Mesendoderm (in vitro differentiated cells): ENCODE data around the gene UAP1L1.

Experiments
- DNase-seq: peaks from one replicate; pipeline ENCODE4 v3.0.0; 2013
- H2AK5ac ChIP-seq: 2 replicates; pipeline ENCODE4 v1.6.1; 2013; ENCODE audit warnings: low read length, inconsistent platforms
- H2BK120ac ChIP-seq: 2 replicates; pipeline ENCODE4 v1.6.1; 2013; ENCODE audit warnings: low read depth, mild to moderate bottlenecking, low read length, moderate library complexity, mixed read lengths
- H2BK15ac ChIP-seq: replicated peaks from 2 replicates; pipeline ENCODE4 v1.6.1; 2013; ENCODE audit warnings: low read depth, mild to moderate bottlenecking, moderate library complexity
- H2BK5ac ChIP-seq: 2 replicates; pipeline ENCODE4 v1.6.1; 2013; ENCODE audit warnings: low read length, inconsistent platforms
- H3K18ac ChIP-seq: 2 replicates; pipeline ENCODE4 v1.6.1; 2013; ENCODE audit warnings: mild to moderate bottlenecking, low read length, mixed read lengths
- H3K23ac ChIP-seq: one replicate; pipeline ENCODE4 v1.6.1; 2013; ENCODE audit warnings: low read length
- H3K27ac ChIP-seq: 2 replicates; pipeline ENCODE4 v1.5.1; 2013; ENCODE audit warnings: low read depth, mild to moderate bottlenecking, inconsistent platforms, low read length, moderate library complexity
- H3K27me3 ChIP-seq: 2 replicates; pipeline ENCODE4 v1.6.1; 2013; ENCODE audit warnings: low read length, control low read depth, mild to moderate bottlenecking, inconsistent platforms; ENCODE audit not compliant: insufficient read depth, poor library complexity
- H3K36me3 ChIP-seq: 2 replicates; pipeline ENCODE4 v1.6.1; 2013; ENCODE audit warnings: low read length, inconsistent platforms; ENCODE audit not compliant: control insufficient read depth, insufficient read depth
- H3K4ac ChIP-seq: one replicate; pipeline ENCODE4 v1.6.1; 2013; ENCODE audit warnings: low read depth, mild to moderate bottlenecking, low read length, moderate library complexity
- H3K4me1 ChIP-seq: 2 replicates; pipeline ENCODE4 v1.6.1; 2013; ENCODE audit warnings: low read depth, low read length, inconsistent platforms; ENCODE audit not compliant: control insufficient read depth
- H3K4me2 ChIP-seq: 2 replicates; pipeline ENCODE4 v1.6.1; 2013; ENCODE audit warnings: low read length
- H3K4me3 ChIP-seq: 2 replicates; pipeline ENCODE4 v1.5.1; 2013; ENCODE audit warnings: mild to moderate bottlenecking, low read length
- H3K56ac ChIP-seq: one replicate; pipeline ENCODE4 v1.6.1; 2013; ENCODE audit warnings: low read length
- H3K79me1 ChIP-seq: 2 replicates; pipeline ENCODE4 v1.6.1; 2013; ENCODE audit warnings: low read length, inconsistent platforms
- H3K79me2 ChIP-seq: 2 replicates; pipeline ENCODE4 v1.6.1; 2013; ENCODE audit warnings: mild to moderate bottlenecking, low read length; ENCODE audit not compliant: control insufficient read depth, insufficient read depth
- H3K9ac ChIP-seq: 2 replicates; pipeline ENCODE4 v1.6.1; 2013; ENCODE audit warnings: low read length, inconsistent platforms
- H4K5ac ChIP-seq: one replicate; pipeline ENCODE4 v1.6.1; 2013; ENCODE audit warnings: low read length
- H4K8ac ChIP-seq: one replicate; pipeline ENCODE4 v1.6.1; 2013; ENCODE audit warnings: low read depth, mild to moderate bottlenecking, control low read depth, low read length, moderate library complexity
- WGBS: extraction: QIAGEN DNeasy Blood & Tissue Kit; methylation state at CpG from one replicate; pipeline ENCODE4 v1.1.7; 2013; ENCODE audit warnings: low lambda C conversion rate, missing lambda C conversion rate; ENCODE audit not compliant: insufficient coverage; ENCODE audit errors: extremely low coverage; 5-methylcytosine and 5-hydroxymethylcytosine counted together

The UAP1L1 gene

DNA sequence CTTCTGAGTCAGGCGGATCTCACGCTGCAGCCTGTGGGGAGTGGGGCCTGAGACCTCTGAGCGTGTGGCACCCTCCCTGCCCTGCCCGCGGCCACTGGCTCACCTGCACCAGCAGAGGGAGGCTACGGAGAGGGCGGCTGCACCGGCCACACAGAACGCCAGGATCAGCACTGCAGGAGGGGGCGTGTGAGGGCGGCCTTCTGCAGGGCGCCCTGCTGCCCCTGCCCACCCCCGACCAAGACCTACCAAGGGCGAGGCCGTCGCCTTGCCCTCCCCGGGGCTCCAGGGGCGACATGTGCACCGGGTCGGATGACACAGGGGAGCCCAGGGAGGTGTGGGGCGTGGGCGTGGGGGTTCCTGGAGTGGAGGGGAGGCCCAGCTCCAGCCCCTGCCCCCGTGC lies 36.7 kb upstream of the UAP1L1 start:
- Histone ChIP-seq H3K56ac (no peak overlapping the region), H3K27me3 (peaks cover 7% of the 10 kb centered on the region), H3K23ac (no peak overlapping the region), H3K4me3 (no peak overlapping the region), H3K27ac (no peak overlapping the region), H3K9ac (no peak overlapping the region), H2BK120ac (no peak overlapping the region), H3K79me1 (no peaks in the 10 kb centered on the region), H3K4me1 (no peaks in the 10 kb centered on the region), H2BK15ac (no peak overlapping the region), H3K79me2 (no peaks in the 10 kb centered on the region), H3K18ac (no peak overlapping the region), H3K4ac (no peak overlapping the region), H4K8ac (no peak overlapping the region), H2BK5ac (no peak overlapping the region), H3K4me2 (no peak overlapping the region), H4K5ac (no peak overlapping the region), H2AK5ac (no peak overlapping the region), H3K36me3 (no peaks in the 10 kb centered on the region)
- no CpG with 5 or more reads among the region's 23 CpGs for WGBS
- no peak for DNase-seq

DNA sequence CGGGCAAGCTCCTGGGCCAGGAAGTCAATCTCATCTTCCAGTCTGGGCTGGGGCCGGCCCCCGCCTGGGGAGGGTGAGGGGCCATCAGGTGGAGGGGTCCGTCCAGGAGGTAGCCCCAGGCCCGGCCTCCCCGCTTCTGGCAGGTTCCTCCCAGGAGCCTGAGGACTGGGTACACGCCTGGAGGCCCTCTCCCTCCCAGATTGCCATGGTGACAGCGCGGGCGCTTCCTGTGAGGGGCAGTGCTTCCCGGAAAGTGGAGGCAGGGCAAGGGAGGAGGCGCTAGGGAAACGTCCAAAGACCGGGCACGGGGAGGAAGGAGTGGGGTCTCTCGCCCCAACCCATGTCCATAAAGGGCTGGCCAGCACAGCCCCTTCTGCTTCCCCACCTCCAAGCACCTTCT lies 36.2 kb upstream of the UAP1L1 start:
- WGBS: no CpG with 5 or more reads among the region's 16 CpGs
- Histone ChIP-seq H3K56ac (no peak overlapping the region), H4K5ac (no peak overlapping the region), H3K4me1 (no peaks in the 10 kb centered on the region), H3K36me3 (no peaks in the 10 kb centered on the region), H2BK5ac (no peak overlapping the region), H3K27me3 (peaks cover 7% of the 10 kb centered on the region), H3K18ac (no peak overlapping the region), H3K4me3 (no peak overlapping the region), H3K23ac (no peak overlapping the region), H3K79me2 (no peaks in the 10 kb centered on the region), H2BK120ac (no peak overlapping the region), H2AK5ac (no peak overlapping the region), H4K8ac (no peak overlapping the region), H3K27ac (no peak overlapping the region), H2BK15ac (no peak overlapping the region), H3K9ac (no peak overlapping the region), H3K4ac (no peak overlapping the region), H3K4me2 (no peak overlapping the region), H3K79me1 (no peaks in the 10 kb centered on the region)
- DNase-seq: no peak

DNA sequence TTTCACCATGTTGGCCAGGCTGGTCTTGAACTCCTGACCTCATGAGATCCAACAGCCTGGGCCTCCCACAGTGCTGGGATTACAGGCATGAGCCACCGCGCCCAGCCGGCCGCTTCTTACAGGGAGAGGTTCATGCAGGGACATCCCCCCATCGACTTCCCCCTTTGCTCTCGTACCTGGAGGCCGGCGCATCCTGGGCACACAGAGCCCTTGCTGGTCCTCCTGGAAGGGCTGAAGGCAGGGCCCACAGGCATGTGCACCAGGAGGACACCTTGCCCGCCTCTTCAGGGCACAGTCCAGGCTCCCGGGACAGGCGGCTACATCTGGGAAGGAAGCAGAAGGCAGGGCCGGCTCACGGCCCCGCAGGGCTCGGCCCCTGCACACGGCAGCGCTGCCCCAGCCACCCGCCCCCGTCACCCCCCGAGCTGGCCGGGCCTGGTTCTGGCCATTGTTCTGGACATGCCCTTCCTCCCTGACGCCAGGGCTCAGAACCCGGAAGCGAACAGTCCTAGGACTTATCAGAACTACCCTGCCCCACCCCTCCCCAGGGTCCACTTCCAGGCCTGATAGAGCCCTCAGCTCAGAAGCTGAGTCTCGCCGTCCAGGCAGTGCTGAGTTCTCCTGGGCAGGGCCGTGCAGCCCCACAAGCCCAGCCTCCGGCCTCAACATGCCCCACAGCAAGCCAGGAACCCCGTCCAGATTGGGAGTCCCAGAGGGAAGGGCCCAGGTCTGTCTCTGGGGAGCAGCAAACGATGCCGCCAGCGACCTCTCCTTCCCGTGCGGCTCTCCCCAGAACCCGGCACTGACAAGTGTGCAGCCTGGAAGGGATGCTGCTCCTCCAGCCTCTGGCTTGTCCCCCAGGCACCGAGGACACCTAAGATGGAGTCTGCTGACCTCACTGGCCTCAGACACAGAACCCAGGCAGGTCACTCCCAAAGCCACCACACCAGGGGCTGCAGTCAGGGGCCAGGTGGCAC lies 34.3 kb upstream of the UAP1L1 start:
- Histone ChIP-seq H3K36me3 (no peaks in the 10 kb centered on the region), H3K18ac (no peak overlapping the region), H3K79me2 (no peaks in the 10 kb centered on the region), H3K4me1 (no peaks in the 10 kb centered on the region), H3K23ac (no peak overlapping the region), H3K79me1 (no peaks in the 10 kb centered on the region), H2BK120ac (no peak overlapping the region), H2AK5ac (no peak overlapping the region), H4K8ac (no peak overlapping the region), H2BK5ac (no peak overlapping the region), H3K56ac (no peak overlapping the region), H2BK15ac (no peak overlapping the region), H3K27ac (no peak overlapping the region), H3K27me3 (peaks cover 7% of the 10 kb centered on the region), H4K5ac (no peak overlapping the region), H3K4me3 (no peak overlapping the region), H3K4ac (no peak overlapping the region), H3K9ac (no peak overlapping the region), H3K4me2 (no peak overlapping the region)
- DNase-seq: no peak
- no CpG with 5 or more reads among the region's 36 CpGs for WGBS

DNA sequence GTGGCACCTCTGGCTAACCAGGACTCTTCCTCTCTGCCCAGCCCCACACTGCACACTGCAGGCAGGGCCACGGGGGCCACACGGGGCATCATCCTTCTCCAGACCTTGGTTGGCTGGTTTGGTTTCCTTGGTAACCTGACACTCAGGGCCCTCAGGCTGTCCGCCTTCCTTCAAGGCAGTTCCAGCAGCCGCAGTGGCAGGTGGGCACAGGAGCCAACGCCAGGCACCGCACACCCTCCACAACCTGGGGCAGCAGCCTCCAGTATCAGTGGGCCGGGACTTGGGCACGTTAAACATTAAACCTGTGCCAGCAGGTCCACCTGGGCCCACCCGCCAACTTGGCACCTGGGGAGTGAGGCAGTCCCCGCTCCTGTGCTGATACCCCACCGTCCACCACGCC lies 33.3 kb upstream of the UAP1L1 start:
- no CpG with 5 or more reads among the region's 12 CpGs for WGBS
- no peak overlapping the region for H3K27ac ChIP-seq
- H3K23ac ChIP-seq: no peak overlapping the region
- H3K27me3 ChIP-seq: peaks cover 7% of the 10 kb centered on the region
- H3K4me1 ChIP-seq: no peaks in the 10 kb centered on the region
- no peak overlapping the region for H2BK15ac ChIP-seq
- H2AK5ac ChIP-seq: no peak overlapping the region
- no peak overlapping the region for H2BK120ac ChIP-seq
- H3K18ac ChIP-seq: no peak overlapping the region
- H4K5ac ChIP-seq: no peak overlapping the region
- no peaks in the 10 kb centered on the region for H3K79me1 ChIP-seq
- H3K36me3 ChIP-seq: no peaks in the 10 kb centered on the region
- H3K4ac ChIP-seq: no peak overlapping the region
- H3K56ac ChIP-seq: no peak overlapping the region
- H4K8ac ChIP-seq: no peak overlapping the region
- H3K9ac ChIP-seq: no peak overlapping the region
- H3K4me2 ChIP-seq: no peak overlapping the region
- DNase-seq: no peak
- no peak overlapping the region for H2BK5ac ChIP-seq
- no peaks in the 10 kb centered on the region for H3K79me2 ChIP-seq
- H3K4me3 ChIP-seq: no peak overlapping the region

DNA sequence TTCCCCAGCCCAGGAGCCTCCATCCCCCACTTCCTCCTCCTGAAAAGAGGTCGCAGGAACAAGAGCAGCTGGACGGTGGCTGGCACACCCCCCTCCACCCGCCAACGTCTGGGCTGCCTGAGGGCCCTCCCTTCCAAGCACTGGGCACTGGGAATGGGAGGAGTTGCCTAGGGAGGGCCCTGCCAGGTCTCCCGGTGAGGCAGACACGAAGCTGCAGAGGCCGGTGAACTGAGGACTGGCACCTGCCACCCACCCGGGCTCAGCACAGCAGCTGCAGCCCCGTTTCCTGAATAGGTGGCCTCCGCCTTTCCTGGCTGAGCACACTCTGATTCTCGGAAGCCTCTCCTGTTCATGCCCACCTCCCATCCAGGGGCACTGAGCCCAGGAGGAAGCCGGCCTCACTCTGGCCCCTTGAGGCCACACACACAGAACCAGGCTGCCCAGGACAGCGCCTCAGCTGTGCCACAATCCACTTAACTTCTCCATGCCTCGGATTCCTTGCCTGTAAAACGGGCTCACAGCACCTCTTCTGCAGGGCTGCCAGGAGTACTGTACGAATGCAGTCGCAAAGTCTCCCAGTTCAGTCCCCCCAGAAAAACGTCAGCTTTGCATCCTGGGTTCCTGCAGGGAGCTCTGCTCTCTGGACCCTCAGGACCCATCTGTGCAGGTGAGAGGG lies 32.7 kb upstream of the UAP1L1 start:
- no peaks in the 10 kb centered on the region for H3K79me2 ChIP-seq
- H3K36me3 ChIP-seq: no peaks in the 10 kb centered on the region
- no peak overlapping the region for H2BK15ac ChIP-seq
- H3K56ac ChIP-seq: no peak overlapping the region
- H2AK5ac ChIP-seq: no peak overlapping the region
- H3K4me3 ChIP-seq: no peak overlapping the region
- no peak overlapping the region for H3K4ac ChIP-seq
- no peak overlapping the region for H4K8ac ChIP-seq
- no peak for DNase-seq
- no peak overlapping the region for H2BK5ac ChIP-seq
- H3K23ac ChIP-seq: no peak overlapping the region
- H4K5ac ChIP-seq: no peak overlapping the region
- no peak overlapping the region for H2BK120ac ChIP-seq
- H3K18ac ChIP-seq: no peak overlapping the region
- peaks cover 7% of the 10 kb centered on the region for H3K27me3 ChIP-seq
- no CpG with 5 or more reads among the region's 18 CpGs for WGBS
- no peaks in the 10 kb centered on the region for H3K79me1 ChIP-seq
- no peak overlapping the region for H3K9ac ChIP-seq
- no peaks in the 10 kb centered on the region for H3K4me1 ChIP-seq
- no peak overlapping the region for H3K4me2 ChIP-seq
- no peak overlapping the region for H3K27ac ChIP-seq
